ENCODE results near the gene NKD1. TPM values are rescaled to one million over a fixed set of nuclear protein-coding genes. Genes with fewer than 3 reads are reported as not detected.
"Not testable (repeated sequence)": the region's sequence is repeated elsewhere in the genome, so short reads cannot be mapped to it uniquely, and the experiment has no call there.

NKD1 gene
- total RNA-seq, 1 donor from 2014 or later = 1.9 TPM

DNA sequence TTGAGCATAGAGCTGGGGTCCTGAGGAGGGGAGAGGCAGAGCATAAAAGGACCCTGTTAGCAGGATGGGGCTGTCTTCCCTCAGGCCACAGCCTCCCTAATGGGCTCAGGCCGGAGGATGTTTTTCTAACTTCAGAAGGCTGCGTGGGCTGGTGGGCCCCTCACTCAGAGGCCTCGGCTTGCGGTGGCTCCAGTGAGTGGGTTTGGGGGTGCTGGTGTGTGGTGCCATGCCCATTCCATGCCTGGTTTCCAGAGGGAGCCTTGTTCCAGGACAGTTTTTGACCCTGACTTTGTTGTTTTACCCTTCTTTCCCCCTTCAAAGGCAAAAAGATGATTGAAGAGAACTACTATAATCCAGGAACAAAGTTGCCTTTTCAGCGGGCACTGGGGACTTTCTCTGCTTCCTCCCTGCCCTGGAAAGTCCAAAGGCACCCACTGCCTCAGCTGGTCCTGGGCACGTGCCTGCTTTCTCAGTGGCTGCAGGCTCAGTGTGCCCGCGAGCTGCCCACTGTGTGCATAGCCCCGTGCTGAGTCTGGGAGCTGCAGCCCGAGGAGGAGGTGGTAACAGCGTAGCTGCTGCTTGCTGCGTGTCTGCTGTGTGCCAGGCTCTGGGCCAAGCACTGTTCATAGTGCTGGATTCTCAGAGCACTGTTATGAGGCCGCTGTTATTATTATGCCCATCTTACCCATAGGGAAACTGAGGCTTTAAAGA lies 11.8 kb downstream of the NKD1 start:
- ATAC-seq = no peak

DNA sequence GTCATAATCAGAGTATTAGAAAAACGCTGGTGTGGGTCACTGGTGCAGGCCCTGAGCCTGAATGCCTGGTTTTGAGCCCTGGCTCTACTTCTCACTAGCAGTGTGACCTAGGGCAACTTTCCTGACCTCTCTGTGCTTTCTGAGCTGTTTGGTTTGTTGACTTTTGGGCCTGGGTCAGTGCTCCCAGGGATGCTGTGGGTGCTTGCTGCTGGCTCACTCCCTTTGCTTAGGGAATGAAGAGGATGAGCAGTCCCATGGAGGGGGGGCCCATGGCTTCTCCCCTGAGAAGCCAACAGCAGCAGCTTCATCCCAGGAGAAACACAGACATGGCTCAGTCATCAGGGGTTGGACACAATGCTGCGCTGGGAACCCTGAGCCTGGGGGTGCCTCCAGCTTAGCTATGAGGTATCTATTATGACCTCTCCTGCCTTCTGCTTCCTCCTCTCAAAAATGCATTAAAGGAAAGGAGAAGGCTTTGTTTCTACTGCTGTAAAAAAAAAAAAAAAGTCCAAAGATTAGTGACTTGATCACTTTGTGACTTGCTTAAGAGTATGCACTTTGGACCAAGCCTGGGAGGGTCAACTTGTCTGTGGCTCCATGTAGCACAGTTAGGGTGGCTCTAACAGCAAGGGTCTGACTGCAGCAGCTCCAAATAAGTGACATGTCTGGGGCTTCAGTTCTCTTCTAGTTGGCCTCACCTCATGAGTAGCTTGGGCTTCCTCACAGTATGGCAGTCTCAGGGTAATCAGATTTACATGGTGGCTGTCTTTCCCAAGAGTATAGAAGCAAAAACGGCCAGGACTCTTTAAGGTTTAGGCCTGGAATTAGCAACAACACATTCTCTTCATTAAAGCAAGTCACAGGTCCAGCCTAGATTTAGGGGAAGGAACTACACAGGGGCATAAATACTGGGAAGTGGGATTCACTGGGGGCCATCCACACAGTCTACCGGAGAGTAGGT lies 13.0 kb downstream of the NKD1 start:
- ATAC-seq = no peak

DNA sequence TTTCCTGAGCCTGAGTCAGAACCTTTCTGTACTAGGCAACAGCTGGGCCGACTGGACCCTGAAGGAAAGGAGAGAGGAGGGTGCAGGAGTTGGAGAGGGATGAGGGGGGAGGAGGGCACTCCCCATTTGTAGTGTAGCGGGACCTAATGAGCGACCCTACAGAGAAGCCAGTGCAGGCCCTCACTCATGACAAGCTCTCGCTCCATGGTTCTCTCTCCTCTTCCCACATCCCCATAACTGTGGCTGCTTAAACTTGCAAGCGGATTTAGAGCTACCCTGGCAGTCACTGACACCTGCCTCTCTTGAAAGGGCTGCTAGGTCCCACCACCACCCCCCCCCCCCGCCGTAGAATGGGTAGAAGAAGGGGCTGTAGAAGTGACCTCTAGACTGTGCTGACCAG lies 14.5 kb downstream of the NKD1 start:
- ATAC-seq = no peak

DNA sequence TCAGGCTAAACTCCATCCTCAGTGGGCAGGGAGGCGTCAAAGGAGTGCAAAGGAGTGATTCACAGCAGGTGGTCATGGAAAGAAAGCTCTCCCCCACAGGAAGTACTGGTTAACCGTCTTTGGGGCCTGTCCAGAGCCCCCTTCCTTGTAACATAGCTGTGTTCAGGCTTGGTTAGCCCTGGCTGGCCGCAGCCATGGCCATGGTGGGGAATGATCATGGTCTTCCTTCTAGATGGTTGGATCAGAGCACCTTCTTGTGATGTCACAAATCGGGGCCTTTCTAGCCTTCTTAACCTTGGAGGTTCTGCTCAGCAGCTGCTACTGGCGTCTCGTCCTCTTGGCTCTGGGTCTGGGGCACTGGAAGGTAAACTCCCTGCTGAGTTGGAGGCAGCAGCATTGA lies 15.8 kb downstream of the NKD1 start:
- no peak for ATAC-seq

DNA sequence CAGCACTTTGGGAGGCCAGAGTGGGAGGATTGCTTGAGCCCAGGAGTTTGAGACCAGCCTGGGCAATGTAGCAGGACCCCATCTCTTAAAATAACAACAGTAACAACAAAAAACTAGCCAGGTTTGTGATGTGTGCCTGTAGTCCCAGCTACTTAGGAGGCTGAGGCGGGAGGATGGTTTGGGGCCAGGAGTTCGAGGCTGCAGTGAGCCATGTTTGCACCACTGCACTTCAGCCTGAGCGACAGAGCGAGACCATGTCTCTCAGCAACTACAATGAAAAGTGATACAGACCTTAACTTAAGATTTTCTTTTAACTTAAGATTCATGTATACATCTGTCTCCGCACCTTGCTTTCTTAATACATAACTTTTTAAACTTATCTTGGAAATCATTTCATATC lies 17.2 kb downstream of the NKD1 start:
- no peak for ATAC-seq

DNA sequence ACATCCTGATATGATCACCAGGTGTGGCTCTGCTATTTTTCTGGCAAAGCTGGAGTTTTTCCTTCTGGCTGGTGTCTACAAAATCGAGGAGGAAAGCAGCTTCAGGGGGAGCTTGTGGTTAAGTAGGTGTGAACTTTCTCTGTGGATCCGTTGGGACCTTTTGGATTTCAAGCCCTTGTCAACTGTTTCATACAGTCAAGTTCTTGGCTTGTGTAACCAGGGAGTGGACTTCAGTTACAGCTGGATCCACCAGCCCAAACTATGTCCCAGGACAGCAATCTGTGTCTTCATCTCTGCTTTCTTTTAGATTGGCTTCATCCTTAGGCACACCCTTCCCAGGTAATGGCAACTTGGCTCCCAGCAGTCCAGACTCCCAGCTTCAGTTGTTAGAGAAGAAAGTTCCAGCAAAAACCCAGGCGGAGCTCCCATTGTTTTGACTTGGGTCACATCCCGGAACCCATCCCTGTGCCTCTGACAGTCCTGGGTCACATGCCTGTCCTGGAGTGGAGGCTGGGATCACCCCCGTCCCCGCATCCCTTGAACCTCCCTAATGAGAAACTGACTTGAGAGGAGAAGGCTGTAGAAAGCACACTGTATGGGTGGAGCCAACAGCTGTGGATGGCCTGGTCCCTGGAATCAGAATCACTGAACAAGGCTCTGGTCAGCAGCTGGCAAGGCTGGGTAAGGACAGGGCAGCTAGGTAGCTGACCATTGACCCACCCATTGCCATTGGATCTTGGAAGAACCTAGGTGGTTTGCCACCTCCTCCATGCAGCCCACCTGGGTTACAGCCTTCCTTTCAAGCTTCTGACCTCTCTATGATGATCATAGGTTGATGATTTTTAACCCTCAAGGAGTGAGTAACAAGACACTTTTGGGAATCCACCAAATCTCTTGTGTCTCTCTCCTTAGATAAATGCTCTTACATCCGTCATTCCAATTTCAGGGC lies 18.1 kb downstream of the NKD1 start:
- ATAC-seq = no peak

DNA sequence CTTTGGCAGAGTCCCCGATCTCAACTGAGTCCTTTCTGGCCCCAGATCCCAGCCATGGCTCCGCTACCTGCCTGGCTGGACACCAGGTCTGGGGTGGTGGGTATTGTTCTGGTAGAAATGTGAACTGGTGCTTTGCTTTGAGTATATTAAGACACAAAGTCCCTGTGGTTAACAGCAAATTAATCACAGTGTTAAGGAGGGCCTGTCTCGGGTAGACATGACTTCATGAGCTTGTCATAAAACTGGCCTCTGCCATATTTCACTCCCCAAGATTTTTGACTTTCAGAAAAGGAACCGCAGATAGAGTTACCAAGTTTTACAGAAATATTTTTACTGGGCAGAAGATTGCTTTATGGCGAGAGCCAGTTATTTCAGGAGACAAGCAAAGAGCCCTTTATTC lies 19.5 kb downstream of the NKD1 start:
- no peak for ATAC-seq

DNA sequence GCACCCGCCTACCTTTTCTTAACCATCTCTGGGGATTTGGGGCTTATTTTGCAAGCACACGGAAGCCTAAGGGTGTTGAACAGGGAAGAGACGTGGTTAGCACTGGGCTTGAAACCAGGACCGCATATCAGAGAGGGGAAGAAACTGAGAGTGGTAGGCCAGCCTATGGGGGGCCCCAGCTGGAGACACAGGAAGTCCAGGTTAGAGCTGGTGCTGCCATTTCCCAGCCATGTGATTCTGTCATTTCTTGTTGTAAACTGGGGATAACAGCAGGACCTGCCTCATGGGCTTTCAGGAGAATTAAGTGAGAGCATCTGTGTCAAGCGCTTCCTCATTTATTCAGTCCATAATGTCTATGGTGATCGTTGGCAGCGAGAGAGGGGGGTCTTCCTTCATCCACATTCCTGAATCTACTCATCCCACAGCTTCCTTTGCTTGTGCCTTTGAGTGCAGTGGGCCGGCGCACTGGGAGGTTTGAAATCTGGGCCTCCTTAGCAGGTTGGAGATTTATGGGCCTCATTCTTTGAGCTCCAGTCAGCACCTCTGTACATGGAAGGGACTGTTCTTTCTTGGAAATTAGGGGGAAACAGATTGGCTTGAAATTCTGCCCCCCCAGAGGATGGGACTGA lies 20.1 kb downstream of the NKD1 start:
- ATAC-seq = no peak

DNA sequence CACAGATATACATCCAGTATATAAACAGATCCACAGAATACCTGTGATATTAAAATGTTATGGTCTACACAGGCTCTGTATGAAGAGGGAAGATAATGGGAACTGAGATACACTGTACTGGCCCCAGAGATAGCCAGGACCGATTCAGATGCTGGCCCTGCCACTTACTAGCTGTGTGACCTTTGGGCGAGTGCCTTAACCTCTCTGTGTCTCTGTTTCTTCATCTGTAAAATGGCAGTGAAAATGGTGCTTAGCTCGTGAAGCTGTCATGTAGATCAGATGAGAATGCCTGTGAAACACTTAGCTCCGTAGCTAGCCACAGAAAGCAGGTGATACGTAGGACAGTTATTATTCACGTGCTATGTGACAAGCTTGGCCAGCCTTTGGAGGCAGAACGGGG lies 22.2 kb downstream of the NKD1 start:
- ATAC-seq = no peak

DNA sequence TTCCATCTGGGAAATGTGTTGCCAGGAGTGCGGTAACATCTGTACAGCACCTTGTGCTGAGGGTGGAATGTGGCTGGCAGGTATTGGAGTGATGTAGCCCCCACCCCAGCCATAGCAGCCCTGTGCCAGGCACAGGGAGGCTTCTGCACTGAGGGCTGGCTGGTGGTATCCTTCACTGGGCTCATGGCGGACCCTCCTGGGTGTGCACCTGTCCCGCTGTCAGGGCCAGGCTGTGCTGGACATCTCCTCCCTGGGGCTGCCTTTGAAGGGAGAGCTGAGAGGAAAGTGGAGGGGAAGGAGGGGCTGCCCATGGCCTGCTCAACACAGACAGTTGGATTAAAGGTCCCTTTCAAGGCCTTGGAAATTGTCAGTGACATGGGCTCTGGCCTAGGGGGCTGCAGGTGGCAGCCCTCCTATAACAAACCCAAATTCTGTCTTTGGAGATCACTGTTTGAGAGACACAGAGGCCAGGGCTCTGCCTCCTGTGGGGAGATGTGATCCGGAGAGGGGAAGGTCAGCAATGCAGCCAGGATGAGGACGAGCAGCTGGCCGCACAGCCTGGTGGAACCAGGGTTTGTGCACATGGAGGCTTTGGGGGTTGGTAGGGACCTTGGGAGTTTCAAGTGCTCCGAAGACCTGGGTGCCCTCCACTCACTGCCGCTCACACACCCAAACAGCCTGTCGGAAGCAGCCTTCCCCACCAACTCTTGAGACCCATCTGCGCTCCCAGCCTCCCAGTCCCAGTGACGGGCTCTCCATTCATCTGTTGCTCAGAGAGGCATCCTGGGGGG lies 22.8 kb downstream of the NKD1 start:
- ATAC-seq = no peak

DNA sequence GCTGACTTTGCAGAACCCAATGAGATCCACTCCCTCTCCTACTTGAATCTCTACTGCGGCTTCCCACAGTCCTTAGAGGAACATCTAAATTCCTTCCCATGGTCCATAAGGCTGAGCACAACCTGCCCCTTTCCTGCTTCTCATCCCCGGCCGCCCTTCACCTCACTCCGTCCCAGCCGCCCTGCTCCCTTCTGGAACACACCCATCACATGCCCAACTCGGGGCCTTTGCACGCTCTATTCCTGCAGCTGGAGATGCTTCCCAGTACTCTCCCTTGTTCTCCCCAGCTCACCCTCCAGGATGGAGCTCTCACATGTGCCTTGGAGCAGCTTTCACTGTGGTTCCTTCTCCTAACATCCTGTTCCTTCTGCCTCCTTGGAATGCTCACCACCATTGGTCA lies 23.6 kb downstream of the NKD1 start:
- no peak for ATAC-seq

DNA sequence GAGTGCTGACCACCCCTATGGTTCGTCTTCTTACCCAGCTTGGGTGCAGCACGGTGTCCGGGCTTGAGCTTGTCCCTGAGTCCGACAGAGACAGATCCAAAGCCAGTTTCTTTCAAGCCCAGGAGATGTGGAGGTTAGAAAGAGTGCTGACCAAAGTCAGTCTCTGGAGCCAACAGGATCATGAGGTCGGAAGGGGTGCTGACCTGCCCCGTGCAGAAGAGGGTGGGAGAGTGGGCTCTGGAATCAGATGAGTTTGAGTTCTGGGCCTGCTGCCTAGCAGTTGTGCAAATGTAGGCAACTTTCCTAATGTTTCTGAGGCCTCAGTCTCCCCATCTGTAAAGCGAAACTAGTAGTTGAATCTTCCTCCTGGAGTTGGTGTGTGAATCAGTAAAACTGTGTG lies 24.5 kb downstream of the NKD1 start:
- ATAC-seq = no peak

DNA sequence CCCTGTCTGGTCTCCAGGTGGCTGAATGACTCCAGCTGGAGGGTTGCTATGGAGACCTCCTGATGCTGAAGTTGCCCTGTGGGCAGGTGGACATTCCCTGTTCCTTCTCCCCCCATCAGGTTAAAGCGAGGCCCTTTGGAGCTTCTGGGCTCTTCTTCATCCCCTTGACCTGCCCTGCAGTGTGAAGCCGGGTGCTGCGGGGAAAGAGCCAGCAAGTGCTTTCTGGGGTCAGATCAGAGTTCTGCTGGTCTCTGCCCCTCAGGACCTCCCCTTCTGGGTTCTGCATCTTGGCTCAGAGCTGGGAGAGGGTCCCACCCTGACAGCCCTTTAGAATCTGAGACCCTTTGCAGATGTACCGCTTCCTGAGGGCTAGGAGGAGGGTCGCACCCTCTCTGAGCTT lies 25.1 kb downstream of the NKD1 start:
- ATAC-seq = no peak

DNA sequence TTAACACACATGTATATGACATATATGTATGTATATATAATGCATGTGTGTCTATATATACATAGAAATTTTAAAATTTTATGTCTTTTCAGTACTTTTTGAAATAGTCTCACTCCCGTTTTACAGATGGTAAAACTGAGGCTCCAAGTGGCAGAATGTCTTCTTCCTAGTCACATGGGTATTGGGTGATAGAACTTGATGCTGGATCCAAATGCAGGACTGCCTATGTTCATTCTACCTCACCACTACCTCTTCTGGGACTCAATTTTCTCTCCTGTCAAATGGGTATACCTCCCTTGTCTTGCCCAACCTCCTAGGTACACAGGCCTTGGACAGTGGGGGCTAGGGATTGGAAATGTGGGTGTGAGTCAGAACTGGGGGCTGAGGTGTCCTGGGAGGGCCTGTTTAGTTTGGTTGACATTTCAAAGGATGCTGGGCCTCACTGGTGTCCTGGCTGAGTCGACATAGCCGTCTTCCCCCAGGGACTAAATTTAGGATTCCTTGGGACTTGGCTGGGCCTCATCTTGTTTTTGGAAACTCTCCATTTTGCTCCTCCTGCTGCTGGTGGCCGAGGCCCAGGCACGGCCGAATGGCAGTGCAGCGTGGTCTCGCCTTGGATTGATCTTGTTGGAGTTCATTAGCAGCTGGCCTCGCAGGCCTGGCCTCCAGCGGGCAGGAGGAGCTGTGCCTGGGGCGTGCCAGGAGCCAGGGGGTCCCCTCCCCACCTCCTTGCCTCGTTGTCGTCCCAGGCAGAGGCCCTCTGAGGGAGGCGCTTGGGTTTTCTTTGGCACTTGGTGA lies 25.9 kb downstream of the NKD1 start:
- no peak for ATAC-seq

DNA sequence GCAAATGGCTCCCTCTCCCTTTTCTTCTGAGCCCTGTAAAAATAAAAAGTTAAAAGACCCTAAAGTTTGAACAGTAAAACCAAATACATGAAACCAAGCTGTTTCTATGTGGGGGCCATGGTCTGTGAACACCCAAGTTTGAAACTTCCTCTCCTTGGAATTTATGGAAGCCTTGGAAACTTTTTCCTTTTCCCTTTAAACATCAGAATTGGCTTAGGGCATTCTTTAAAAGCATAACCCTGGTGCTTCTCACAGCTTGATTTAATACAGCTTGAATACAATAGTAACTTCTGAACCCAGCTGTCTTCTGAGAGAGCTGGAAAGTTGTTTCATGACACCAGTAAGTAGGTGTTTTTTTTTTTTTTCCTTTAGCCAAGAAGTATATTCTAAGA lies 26.5 kb downstream of the NKD1 start:
- ATAC-seq = no peak

DNA sequence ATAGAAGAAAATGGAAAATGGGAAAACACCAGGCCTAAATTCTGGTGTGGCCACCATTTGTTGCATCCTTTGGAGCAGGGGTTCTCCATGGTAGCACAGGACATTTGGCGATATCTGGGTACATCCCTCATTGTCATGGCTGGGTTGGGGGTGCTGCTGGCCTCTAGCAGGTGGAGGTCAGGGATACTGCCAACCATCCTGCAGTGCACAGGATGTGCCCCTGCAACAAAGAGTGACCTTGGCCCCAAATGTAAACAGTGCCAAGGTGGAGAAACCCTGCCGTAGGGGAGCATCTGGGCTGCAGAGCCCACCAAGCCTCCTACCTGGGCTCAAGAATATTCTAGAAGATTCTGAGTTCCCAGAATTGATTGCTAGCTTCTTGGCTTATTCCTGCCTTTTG lies 27.5 kb downstream of the NKD1 start:
- no peak for ATAC-seq

DNA sequence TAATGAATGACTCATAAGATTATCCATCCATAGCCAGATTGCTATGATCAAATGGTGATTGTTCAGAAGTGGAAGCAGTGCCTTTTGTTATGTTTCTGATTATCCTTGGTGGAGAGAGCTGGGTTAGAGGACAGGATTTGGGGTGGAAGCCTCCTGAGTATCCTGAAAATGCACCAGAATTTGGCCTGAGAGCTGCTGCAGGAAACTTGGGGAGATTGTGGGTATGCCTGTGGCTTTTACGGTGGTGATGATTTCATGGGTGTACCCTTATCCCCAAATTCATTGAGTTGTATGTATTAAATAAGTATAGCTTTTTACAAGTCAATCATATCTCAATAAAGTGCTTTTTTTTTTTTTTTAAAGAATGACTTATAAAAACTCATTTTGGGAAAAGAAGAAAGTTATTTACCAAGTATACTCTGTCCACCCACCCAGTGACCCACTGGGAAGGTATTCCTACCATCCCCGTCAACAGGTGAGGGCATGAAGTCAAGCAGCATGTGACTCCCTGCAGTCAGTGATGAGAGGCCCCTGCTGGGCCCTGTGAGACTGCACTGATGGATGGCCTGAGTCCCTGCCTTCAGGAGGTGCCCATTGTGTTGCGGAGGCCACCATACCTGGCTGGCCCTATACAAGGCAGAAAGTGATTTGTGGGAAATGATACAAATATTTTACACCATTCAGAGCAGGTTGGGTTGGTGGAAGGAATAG lies 28.4 kb downstream of the NKD1 start:
- ATAC-seq = no peak

DNA sequence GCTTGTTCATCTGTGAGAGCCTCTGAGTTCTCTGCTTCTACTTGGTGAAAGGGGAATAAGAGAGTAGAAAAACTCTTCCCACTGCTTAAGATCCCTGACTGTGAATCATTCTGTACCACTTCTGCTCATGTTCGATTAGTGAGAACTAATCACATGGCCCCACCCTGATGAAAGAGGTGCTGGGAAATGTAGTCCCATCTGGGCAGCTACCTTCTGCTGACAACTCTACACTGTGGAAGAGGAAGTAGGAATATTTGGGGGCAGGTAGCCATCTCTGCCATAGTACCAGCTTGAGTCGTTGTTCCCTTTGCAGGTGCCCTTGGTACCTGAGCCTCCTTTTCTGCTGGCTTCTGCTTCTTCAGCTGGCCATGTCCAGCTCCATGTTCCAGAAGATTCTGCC lies 29.9 kb downstream of the NKD1 start:
- ATAC-seq = no peak

DNA sequence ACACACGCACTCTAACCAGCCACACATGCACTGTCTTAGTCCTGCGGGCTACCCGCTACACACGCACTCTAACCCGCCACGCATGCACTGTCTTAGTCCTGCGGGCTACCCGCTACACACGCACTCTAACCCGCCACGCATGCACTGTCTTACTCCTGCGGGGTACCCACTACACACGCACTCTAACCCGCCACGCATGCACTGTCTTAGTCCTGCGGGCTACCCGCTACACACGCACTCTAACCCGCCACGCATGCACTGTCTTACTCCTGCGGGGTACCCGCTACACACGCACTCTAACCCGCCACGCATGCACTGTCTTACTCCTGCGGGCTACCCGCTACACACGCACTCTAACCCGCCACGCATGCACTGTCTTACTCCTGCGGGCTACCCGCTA lies 31.2 kb downstream of the NKD1 start:
- not testable (repeated sequence) for ATAC-seq

DNA sequence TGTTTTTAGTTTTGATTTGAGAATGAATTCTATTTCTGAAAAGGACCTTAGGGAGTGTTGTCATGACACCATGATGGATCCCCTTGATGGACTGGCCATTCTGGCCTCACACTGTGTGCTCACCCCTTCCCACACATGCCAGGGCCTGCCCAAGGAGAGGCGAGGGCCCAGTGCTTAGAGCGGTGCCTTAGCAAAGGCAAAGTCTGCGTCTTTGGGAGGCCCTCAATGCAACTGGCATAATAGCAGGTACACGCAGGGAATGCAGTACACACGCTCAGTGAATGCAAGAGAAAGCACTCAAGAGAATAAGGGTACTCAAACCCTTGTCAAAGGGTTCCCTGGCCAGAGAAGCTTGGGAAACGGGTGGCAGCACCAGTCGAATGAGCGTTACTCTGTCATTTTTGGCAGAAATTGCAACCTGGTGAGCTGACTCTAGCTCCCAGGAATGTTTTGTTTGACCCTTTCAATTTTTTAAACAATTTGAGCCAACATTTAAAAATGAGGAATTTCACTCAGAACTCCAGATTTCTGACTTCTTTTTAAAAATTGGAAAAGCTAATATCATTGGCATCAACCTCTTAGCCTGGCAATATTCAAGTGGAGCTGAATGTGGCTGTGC lies 32.1 kb downstream of the NKD1 start:
- ATAC-seq = no peak
